Raji (cell line): ENCODE results near the gene GRIP1.

Experiments used
- POLR2A ChIP-seq: IDR thresholded peaks from 2 replicates; pipeline ENCODE4 v1.6.1; 2011; ENCODE audit warnings: low read depth, low read length, control low read depth; ENCODE audit not compliant: insufficient read depth

The GRIP1 gene

DNA sequence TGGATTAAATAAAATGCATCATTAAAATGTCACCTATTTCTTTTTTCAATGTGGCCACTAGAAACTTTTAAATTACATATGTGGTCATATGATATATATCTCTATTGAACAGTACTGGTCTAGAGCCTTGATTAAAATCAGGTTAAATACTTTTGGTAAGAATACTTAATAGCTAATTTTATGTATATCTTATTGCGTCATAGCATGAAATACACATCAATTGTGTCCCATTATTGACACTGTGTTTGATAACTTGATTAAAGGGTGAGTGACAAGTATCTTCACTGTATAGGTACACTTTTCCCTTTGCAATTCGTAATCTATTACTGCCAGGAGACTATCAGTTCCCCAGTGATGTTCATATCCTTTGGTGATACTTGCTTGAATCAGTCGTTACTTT, 381.0 kb downstream of the GRIP1 start:
- TF ChIP-seq POLR2A: no peak
